Glomerular visceral epithelial cell (primary cell): ENCODE data around the gene SNX2.

Experiments
- DNase-seq: peaks from one replicate; pipeline ENCODE4 v3.0.0-alpha.2; 2016; ENCODE audit errors: extremely low spot score

Gene SNX2

DNA sequence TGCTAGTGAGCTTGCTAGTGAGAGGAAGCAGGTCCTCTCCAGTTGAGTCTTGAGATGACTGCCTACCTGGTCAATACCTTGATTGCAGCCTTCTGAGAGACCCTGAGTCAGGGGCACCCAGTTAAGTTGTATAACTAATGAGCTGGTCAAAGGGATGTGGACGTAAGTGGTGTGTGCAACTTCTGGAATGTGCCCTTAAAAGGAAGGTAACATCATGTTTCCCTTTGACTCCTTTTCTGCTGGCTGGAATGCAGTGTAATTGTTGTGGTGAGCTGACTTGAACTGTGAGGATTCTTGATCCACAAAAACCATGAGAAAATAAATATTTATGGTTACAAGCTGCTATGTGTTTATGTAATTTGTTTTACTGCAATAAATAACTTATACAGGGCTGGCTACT lies 2.4 kb upstream of the SNX2 start:
- peak; percentile 7 for DNase-seq

DNA sequence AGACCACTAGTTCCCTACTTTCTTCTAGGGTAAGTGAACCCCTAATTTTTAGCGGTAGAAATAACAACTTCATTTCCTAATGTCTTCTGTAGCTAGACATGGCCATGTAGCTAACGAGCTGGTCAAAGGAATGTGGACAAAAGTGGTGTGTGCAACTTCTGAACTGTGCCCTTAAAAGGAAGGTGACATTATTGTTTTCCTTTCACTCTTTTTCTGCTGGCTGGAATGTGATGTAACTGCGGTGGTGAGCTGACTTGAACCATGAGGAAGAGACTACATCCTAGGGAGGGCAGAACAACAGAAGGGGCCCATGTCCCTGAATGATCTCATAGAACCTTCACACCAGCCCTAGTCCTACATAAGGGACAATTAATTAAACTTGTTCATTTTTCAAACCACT lies 1.3 kb upstream of the SNX2 start:
- no peak for DNase-seq

DNA sequence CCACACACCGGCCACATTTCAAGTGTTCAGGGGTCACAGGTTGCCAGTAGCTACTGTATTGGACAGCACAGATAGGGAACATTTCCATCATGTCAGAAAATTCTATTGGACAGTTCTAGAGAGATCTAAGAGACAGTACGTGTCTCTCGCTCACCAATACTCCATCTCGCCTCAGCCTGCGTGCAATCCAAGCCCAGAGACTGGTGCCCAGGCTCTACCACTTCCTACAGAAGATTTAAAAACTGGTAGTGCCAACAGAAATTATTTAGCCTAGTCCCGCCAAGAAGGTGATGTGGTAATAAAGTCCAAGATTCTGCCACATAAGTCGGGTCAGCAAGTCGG lies 390 bp upstream of the SNX2 start:
- no peak for DNase-seq

DNA sequence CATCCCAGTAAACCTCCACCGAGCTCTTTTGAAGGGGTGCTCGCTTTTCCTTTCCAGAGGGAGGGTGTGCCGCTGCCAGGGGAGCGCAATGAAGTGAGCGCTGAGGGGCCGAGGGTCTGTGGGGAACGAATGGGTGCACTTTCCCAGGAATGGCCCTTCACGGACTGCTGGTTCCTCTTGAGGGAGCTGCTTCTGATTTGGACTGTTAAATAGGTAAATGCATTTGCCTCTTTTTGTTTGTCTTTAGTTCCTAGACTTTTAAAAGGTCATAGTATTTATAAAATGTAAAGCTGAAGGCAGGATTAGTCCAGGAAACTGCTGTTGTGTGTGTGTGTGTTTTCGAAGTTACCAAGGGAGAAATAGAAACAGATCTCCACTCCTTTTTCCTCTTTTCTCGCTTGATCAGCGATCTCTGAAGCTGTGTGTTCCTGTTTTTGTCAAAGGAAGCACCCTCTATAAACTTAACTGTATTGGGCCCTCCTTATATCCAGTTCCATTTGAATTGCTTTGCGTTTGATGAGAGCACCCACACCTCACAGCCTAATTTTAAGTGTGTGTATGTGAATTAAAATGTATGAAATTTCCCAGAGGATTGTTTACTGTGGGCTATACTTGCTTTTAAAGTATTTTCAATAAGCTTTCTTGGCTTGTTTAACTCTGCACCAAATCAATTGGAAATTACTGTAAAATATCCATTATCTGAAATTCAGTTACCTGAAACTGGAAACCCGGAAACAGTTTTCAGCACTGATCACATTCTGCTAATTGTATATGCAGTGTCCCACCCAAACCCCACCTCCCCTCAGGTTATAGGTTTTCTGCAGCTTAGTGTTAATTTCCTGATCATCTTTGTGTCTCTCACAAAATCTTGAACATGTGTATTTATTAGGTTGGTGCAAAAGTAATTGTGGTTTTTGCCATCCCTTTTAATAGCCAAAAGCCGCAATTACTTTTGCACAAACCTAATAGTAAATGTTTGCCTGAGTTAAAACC lies 966 bp downstream of the SNX2 start:
- peak; percentile 28 for DNase-seq

DNA sequence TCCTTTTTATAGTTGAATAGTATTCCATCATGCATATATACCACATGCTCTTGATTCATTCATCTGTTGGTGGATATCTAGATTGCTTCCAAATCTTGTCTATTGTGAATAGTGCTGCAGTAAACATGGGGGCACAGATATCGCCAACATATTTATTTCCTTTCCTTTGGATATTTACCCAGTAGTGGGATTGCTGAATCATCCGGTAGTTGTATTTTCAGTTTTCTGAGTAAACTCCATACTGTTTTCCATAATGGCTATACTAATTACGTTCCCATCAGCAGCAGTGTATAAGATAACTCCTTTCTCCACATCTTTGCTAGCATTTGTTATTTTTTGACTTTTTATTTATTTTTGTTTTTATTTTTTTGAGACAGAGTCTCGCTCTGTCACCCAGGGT lies 3.3 kb downstream of the SNX2 start:
- no peak for DNase-seq

DNA sequence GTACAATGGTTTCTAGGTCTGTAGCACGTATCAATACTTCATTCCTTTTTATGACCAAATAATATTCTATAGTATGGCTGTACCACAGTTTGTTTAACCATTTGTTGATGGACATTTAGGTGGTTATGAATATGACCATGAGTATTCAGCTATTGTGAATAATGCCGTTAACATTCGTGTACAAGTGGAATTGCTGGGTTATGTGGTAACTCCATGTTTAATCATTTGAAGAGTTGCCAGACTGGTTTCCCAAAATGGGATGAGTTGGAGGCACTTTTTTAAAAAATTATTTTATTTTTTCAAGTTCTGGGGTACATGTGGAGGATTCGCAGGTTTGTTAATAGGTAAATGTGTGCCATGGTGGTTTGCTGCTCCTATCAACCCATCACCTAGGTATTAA lies 4.6 kb downstream of the SNX2 start:
- DNase-seq: no peak

DNA sequence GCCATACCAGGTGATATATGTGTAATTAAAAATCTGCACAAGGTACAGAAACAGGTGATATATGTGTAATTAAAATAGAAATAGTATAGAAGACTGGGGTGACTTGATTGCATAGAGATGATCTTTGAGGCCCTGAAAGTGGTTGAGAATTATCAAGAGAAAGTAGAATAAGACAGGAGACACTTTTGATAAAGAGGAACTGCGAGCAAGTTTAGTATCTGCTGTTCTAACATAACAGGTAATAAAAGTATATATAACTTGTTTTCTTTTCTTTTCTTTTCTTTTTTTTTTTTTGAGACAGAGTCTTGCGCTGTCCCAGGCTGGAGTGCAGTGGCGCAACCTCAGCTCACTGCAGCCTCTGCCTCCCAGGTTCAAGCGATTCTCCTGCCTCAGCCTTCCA lies 5.4 kb downstream of the SNX2 start:
- DNase-seq: no peak

DNA sequence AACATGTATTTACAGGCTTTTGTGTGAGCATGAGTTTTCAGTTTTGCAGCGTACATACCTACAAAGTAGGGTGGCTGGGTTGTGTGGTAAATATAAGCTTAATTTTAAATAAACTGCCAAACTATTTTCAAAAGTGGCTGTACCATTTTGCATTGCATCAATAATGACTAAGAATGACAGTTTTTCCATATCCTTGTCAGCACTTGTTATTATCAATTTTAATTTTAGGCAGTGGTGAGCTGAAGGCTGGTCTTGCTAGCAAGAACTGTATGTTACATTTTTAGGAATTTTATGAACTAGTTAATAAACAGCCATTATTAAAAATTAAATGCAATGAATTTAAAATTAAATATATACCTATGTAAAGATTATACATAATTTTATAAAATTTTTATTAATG lies 6.6 kb downstream of the SNX2 start:
- no peak for DNase-seq

DNA sequence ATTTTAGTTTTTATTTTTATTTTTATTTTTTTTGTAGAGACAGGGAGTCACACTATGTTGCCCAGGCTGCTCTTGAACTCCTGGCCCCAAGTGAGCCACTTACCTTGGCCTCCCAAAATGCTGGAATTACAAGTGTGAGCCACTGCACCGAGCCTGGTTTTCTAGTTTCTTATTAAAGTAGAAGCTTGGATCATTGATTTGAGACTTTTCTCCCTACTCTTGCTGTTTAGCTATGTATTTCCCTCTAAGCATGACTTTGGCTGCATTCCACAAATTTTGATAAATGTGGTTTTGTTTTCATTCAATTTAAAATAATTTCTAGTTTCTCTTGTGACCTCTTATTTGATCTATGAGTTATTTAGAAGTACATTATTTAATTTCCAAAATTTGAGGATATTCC lies 10.4 kb downstream of the SNX2 start:
- no peak for DNase-seq

DNA sequence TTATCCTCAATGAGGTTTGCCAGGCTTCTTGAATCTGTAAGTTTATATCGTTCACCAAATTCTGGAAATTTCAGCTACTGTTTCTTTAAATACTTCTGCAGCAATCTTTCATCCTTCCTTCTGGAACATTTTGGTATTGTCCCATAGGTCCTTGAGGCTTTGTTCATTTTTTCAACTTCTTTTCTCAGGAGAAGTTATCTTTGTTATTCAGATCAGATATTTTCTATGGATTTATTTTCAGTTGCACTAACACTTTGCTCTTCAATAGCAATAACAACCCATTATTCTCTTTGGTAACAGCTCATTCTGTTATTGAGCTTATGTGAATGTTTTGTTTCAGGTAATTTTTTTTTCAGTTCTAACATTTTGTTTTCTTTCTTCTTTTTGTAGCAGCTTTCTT lies 13.5 kb downstream of the SNX2 start:
- no peak for DNase-seq

DNA sequence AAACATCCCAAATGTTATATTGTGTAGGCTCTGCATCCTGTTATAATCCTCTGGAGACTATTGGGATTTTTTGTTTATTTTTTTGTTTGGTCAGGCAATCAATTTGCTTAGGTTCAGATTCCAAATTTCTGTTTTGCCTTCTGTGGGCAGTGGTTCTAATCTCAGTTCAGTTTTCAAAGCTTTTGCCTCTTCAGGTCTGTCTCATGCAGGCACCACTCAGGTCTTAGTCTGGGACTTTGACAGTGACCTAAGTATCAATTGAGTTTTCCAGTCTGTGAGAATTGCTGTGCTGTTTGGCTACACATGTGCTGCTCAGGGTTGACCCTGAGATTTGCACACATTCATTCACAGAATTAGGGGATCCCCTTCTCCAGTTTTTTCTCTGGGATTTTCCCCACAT lies 14.1 kb downstream of the SNX2 start:
- DNase-seq: no peak

DNA sequence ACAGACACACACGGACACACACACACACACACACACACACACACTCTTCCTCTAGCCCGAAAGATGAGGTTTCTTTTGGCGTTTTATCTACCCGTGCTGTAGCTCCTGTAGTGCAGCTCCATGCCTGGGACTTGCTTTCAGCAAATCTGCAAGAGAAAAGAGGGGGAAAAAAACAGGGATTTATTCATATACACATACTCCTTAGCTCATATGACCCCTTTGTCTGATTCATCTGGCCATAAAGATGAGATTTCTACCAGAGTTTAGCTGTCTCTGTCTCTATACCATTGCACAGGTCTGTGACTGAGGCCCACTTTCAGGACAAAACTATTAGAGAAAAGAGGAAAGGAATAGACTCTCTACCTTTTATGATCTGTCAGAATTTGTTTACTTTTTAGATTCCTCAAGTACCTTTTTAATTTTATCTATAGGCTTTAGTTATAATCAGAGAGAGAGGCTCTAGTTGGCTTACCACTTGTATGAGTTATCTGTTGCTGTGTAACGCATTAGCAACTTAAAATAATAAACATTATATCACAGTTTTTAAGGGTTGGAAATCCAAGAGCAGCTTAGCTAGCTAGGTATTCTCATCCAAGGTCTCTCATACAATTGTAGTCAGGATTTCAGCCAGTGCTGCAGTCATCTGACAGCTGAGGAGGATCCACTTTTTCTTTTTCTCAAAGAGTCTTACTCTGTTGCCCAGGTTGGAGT lies 14.7 kb downstream of the SNX2 start:
- no peak for DNase-seq

DNA sequence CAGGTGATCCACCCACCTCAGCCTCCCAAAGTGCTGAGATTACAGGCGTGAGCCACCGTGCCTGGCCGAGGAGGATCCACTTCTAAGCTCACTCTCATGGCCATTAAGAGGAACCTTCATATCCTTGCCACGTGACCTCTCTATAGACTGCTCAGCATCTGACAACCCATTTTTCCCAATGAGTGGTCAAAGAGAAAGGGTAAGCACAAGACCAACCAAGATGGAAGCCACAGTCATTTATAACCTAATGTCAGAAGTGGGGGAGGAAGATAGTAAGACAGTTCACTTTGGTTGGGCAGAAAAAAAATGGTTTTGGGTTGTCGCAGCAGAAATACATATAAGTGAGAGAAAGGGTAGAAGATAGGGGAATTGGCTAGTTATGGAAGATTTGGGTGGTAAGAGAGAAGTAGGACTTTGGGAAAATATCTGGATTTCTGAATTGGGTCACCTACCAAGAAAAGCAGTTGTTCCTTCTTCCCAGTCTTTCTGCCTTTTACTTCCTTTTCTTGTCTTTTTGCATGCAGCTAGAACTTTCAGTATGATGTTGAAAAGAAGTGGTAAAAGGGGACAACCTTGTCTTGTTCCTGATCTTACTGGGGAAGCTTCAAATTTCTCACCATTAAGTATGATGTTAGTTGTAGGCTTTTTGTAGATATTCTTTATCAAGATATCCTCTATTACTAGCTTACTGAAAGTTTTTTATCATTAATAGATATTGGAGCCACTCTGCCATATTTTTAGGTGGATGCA lies 15.6 kb downstream of the SNX2 start:
- no peak for DNase-seq

DNA sequence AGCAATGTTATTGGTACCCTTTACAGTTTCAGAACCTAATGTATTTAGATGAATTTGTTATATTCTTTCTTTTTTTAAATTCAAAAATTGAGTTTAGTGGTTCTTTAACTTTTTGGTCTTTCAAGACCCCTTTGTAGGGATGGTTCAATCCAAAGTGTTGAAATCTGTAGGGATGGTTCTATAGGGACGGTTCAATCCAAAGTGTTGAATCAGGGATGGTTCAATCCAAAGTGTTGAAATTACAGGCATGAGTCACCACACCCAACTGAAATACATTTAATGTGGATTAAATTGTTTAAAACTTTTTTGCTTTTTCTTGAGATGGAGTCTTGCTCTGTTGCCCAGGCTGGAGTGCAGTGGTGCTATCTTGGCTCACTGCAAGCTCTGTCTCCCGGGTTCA lies 30.6 kb downstream of the SNX2 start:
- DNase-seq: no peak

DNA sequence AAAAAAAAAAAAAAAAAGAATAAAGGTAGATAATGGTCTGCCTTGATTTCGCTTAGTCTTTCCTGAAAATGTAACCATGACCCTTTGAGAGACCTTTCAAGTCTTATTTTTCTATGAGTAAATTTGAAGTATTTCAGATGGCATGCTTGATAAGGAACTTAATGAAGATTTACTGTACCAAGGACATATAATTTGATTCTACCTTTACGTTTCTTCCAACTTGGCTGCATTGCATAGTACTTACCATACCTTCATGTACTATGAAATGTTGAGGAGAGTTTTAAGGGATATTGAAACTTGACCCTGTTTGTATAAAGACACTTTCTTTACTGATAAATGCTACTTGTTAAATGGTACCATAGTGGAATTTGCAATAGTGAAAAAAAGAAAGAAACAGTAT lies 35.5 kb downstream of the SNX2 start:
- no peak for DNase-seq

DNA sequence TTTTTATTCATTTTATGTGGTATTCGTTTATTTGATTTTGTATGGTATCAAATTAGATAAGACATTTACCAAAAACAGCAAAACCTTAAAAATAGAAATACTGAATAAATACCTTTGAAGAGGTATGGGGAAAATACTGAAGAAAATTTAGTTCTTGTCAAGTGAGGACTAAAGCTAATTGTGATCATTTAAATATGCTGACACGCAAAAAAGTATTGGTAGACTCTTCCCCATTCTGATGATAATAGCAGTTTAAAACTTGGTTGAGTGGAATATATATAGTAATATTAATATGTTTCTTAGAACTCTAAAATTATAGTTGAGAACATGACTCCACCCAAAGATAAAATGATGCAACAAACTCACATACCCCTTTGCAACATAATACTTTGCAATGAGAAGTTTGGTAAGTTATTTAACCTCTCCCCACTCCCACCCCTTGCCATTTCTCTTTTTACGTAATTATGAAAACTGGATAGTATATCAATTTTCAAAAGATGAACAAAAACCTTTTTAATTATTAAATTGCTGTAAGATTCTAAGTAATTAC lies 40.4 kb downstream of the SNX2 start:
- no peak for DNase-seq

DNA sequence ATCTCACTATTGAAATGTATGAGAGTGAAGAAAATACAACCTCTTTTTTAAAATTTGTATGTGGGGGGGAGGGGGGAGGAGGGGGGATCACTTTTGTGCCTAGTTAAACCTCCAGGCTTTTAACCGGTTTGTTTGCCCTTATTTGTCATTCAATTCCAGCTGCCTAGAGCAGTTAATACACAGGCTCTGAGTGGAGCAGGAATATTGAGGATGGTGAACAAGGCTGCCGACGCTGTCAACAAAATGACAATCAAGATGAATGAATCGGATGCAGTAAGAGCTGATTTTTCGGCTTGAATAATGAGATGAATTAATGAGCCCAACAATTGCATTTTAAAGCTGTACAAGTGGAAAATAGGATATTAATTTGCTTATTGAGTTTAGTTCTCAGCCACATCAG lies 41.9 kb downstream of the SNX2 start:
- DNase-seq: no peak

DNA sequence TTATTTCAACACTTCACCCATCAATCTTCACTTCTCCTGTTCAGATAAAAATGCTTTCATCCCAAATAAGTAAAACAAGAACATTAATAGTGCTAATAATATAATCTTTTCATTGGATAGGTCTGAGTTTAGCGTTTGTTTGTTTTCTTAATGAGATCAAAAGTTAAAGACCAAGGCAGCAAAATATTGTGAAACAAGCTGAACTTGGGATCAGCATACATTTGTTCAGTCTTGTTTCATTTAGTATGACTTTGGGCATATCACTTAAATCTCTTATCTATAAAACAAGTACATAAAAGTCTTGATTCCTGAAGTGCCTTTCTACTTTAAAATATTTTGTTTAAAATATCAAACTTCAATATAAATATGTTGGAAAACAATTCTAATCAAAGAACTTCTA lies 57.1 kb downstream of the SNX2 start:
- DNase-seq: no peak

DNA sequence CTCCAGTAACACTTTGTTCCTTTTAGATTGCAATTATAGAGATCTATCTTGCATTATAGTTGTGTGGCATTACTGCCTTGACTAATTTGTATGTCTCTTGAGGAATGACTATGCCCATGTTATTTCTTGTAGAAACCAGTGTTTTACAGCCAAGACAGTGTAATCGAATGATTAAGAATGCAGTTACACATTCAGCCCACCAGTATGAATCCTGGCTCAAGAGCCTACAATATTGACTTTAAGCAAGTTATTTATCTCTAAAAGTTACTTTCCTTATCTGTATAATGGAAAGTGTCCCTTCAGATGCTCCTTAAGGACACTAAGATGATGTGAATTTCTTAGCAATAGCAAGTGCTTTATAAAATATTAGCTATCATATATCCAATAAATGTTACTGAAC lies 60.8 kb downstream of the SNX2 start:
- DNase-seq: no peak

DNA sequence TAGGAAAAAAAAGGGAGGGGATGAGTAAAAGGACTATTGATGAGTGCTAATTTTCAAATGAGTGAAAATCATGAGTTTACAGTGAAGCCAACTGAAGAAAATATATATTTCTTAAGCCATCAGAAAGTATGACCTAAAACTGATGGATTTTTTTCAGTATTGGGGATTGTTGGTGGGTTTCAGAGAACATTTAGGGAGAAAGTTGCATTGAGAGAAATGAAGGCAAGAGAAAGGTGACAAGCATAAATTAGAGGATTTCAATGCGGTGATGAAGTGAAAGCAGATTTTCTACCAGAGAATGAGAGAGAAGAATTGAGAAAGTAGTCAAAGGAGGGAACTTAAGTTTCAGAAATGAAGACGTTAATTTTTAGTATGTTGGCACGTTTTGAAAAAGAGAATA lies 62.1 kb downstream of the SNX2 start:
- DNase-seq: no peak

DNA sequence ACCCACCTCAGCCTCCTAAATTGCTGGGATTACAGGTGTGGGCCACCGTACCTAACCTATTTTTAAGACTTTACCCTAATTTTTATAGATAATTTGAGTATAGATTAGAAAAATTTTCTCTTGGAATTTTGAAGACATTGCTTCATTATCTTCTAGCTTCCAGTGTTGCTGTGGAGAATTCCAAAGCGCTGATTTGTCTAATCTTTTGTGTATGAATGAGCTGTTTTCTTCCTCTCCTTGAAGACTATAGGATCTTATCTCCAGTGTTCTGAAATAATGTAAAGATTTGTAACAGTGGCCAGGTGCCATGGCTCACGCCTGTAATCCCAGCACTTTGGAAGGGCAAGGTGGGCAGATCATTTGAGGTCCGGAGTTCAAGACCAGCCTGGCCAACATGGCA lies 64.9 kb downstream of the SNX2 start:
- no peak for DNase-seq

DNA sequence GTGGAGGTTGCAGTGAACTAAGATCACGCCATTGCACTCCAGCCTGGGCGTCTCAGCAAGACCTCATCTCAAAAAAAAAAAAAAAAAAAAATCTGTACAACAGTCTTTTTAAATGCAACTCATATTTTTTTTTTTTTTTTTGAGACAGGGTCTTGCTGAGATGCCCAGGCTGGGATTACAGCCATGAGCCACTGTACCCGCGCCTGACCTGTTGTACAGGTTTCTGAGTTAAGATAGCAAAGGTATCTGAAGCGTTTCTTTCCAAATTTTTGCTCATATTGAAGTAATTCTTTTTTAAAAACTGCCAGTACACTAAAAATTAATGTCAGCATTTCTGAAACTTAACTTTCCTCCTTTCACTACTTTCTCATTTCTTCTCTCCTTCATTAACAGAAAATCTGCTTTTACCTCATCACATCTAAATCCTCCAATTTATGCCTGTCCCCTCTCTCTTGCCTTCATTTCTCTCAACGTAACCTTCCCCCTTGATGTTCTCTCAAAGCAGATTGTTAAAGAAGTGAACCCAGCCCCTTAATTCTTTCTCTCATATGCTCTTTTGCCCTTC lies 67.2 kb downstream of the SNX2 start:
- DNase-seq: no peak
